ENCODE results near the gene PTPRD. TPM values are rescaled to one million over a fixed set of nuclear protein-coding genes. Genes with fewer than 3 reads are reported as not detected.

PTPRD gene
- total RNA-seq, 1 donor from 2014 or later: 532 TPM

- no peak for TF ChIP-seq CTCF (IDR thresholded peaks at IDR 0.05; ENCODE audit: partially characterized antibody, unreplicated experiment)
- Mint-ChIP-seq H3K4me1 (ENCODE audit: low read depth, unreplicated experiment) (no peaks in the 10 kb centered on the region), H3K9me3 (ENCODE audit: unreplicated experiment) (no peaks in the 10 kb centered on the region), H3K4me3 (ENCODE audit: unreplicated experiment) (no peak overlapping the region), H3K27me3 (ENCODE audit: unreplicated experiment) (no peaks in the 10 kb centered on the region), H3K36me3 (ENCODE audit: unreplicated experiment) (no peaks in the 10 kb centered on the region), H3K27ac (ENCODE audit: unreplicated experiment) (no peak overlapping the region)
- no peak for DNase-seq
These were observed 883.7 kb downstream of the PTPRD start for GRCh38 chr9:9729082-9729481.

DNA sequence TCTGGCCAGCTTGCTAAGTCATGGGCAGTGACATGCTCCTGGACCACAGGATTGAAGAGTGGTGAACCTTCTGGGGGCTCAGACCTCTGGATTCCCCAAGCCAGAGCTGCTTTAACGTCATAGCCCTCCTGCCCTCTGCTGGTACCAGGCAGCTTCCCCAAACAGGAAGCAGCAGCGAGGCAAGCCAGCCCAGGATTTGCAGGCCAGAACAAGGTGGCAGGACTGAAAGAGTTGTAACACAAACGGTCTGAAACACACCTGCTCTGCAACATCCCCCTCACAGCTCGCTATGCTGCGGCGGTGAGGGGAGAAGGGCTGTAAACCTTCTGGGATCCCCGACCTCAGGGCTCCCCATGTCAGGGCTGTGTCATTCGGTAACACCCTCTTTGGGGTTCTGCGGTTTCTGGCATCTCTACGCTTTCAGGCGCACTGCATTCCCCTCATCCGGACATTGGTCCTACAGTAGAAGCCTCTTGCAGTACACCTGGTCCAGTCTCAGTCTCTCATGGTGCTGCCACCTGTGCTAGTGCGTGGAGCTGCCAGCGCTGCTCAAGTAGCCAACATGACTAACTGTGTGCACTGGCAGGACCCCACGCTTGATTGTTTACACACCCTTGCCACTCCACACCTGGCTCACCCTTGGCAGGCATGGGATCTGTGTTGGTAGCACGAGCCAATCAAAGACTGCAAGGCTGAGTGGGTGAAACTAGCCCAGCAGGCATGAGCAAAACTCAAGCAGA is 893.3 kb downstream of the PTPRD start:
- H3K36me3 Mint-ChIP-seq (ENCODE audit: unreplicated experiment): no peaks in the 10 kb centered on the region
- no peak for TF ChIP-seq CTCF (IDR thresholded peaks at IDR 0.05; ENCODE audit: partially characterized antibody, unreplicated experiment)
- H3K4me3 Mint-ChIP-seq (ENCODE audit: unreplicated experiment): no peak overlapping the region
- no peak for DNase-seq
- peaks cover 3% of the 10 kb centered on the region for H3K9me3 Mint-ChIP-seq (ENCODE audit: unreplicated experiment)
- H3K4me1 Mint-ChIP-seq (ENCODE audit: low read depth, unreplicated experiment): no peaks in the 10 kb centered on the region
- H3K27ac Mint-ChIP-seq (ENCODE audit: unreplicated experiment): no peak overlapping the region
- no peaks in the 10 kb centered on the region for H3K27me3 Mint-ChIP-seq (ENCODE audit: unreplicated experiment)

- H3K4me3 Mint-ChIP-seq (ENCODE audit: unreplicated experiment): no peak overlapping the region
- no peak for TF ChIP-seq CTCF (IDR thresholded peaks at IDR 0.05; ENCODE audit: partially characterized antibody, unreplicated experiment)
- no peaks in the 10 kb centered on the region for H3K27me3 Mint-ChIP-seq (ENCODE audit: unreplicated experiment)
- no peak for DNase-seq
- H3K36me3 Mint-ChIP-seq (ENCODE audit: unreplicated experiment): no peaks in the 10 kb centered on the region
- no peaks in the 10 kb centered on the region for H3K4me1 Mint-ChIP-seq (ENCODE audit: low read depth, unreplicated experiment)
- peaks cover 4% of the 10 kb centered on the region for H3K9me3 Mint-ChIP-seq (ENCODE audit: unreplicated experiment)
- H3K27ac Mint-ChIP-seq (ENCODE audit: unreplicated experiment): no peak overlapping the region
These were observed 894.1 kb downstream of the PTPRD start for GRCh38 chr9:9718691-9719090.

- Mint-ChIP-seq H3K9me3 (ENCODE audit: unreplicated experiment) (no peaks in the 10 kb centered on the region), H3K36me3 (ENCODE audit: unreplicated experiment) (no peaks in the 10 kb centered on the region), H3K4me1 (ENCODE audit: low read depth, unreplicated experiment) (peaks cover 3% of the 10 kb centered on the region), H3K27ac (ENCODE audit: unreplicated experiment) (no peak overlapping the region), H3K27me3 (ENCODE audit: unreplicated experiment) (peaks cover 3% of the 10 kb centered on the region), H3K4me3 (ENCODE audit: unreplicated experiment) (no peak overlapping the region)
- no peak for TF ChIP-seq CTCF (IDR thresholded peaks at IDR 0.05; ENCODE audit: partially characterized antibody, unreplicated experiment)
- DNase-seq: no peak
These were observed 933.4 kb downstream of the PTPRD start for GRCh38 chr9:9679433-9679832.

- no peaks in the 10 kb centered on the region for H3K36me3 Mint-ChIP-seq (ENCODE audit: unreplicated experiment)
- TF ChIP-seq CTCF (IDR thresholded peaks at IDR 0.05; ENCODE audit: partially characterized antibody, unreplicated experiment): no peak
- H3K27ac Mint-ChIP-seq (ENCODE audit: unreplicated experiment): no peak overlapping the region
- peaks cover 2% of the 10 kb centered on the region for H3K27me3 Mint-ChIP-seq (ENCODE audit: unreplicated experiment)
- no peak overlapping the region for H3K4me3 Mint-ChIP-seq (ENCODE audit: unreplicated experiment)
- no peaks in the 10 kb centered on the region for H3K9me3 Mint-ChIP-seq (ENCODE audit: unreplicated experiment)
- no peak for DNase-seq
- H3K4me1 Mint-ChIP-seq (ENCODE audit: low read depth, unreplicated experiment): no peaks in the 10 kb centered on the region
These were observed 938.3 kb downstream of the PTPRD start for GRCh38 chr9:9674461-9674860.
